ENCODE measurements around the gene GNA12.

DNA sequence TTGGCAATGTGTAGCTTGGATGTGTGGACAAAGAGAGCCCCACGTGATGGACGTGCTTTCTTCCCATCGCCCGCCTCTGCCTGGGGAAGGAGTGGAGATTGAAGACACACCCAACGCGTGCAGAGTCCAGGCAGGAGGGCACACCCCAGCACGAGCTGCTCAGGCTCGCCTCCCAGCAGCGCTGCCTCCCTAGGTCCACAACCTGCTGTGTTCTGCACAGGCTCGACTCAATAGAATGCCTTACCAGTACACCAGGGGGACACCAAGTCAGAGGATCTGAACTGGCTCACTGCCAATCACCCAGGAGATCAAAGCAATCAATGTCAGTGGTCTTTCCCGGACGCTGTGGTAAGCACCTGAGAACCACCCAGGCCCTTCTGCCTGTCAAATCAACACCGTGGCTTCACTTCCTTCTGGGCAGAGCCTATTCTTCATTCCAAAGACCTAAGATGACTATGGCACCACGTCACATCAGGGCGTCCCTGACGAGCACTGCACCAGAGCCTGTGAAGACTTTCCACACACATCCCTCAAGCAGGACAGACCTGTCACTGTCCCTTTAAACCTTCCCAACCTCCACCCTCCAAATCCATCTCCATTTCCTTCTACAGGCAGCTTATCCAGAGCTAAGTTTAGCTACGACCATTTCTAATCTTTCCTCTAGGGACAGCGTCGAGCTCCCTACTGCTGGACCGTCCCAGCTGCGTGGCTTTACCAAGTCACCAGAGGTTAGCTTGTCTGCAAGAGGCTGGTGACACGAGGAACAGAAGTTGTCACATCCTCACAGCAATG is 83.8 kb downstream of the GNA12 start:
- TF ChIP-seq, protein P1, sequence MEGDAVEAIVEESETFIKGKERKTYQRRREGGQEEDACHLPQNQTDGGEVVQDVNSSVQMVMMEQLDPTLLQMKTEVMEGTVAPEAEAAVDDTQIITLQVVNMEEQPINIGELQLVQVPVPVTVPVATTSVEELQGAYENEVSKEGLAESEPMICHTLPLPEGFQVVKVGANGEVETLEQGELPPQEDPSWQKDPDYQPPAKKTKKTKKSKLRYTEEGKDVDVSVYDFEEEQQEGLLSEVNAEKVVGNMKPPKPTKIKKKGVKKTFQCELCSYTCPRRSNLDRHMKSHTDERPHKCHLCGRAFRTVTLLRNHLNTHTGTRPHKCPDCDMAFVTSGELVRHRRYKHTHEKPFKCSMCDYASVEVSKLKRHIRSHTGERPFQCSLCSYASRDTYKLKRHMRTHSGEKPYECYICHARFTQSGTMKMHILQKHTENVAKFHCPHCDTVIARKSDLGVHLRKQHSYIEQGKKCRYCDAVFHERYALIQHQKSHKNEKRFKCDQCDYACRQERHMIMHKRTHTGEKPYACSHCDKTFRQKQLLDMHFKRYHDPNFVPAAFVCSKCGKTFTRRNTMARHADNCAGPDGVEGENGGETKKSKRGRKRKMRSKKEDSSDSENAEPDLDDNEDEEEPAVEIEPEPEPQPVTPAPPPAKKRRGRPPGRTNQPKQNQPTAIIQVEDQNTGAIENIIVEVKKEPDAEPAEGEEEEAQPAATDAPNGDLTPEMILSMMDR (IDR thresholded peaks at IDR 0.05): peak; percentile 61
- no peak for TF ChIP-seq EZH2 (IDR thresholded peaks at IDR 0.05)

All from neural progenitor cell (in vitro differentiated cells).